HEK293T (cell line): ENCODE results near the gene ARMC12.

ENCODE experiments used
- BHLHE40 ChIP-seq: fragments of 450-650 bp; IDR thresholded peaks from 2 replicates; pipeline ENCODE4 v1.6.1; 2016; ENCODE audit warnings: mild to moderate bottlenecking, moderate library complexity, borderline replicate concordance
- CTBP1 ChIP-seq: fragments of 450-650 bp; IDR thresholded peaks from 2 replicates; pipeline ENCODE4 v1.6.1; 2016; ENCODE audit warnings: borderline replicate concordance
- ELF4 ChIP-seq: fragments of 450-650 bp; IDR thresholded peaks from 2 replicates; pipeline ENCODE4 v1.6.1; 2017; ENCODE audit warnings: antibody characterized with exemption
- FOXA1 ChIP-seq: fragments of 450-650 bp; IDR thresholded peaks from 2 replicates; pipeline ENCODE4 v1.6.1; 2016; ENCODE audit warnings: mild to moderate bottlenecking
- FOXK2 ChIP-seq: fragments of 450-650 bp; IDR thresholded peaks from 2 replicates; pipeline ENCODE4 v1.6.1; 2016; ENCODE audit warnings: mild to moderate bottlenecking
- FOXM1 ChIP-seq: fragments of 450-650 bp; IDR thresholded peaks from 2 replicates; pipeline ENCODE4 v1.6.1; 2017; ENCODE audit warnings: mild to moderate bottlenecking, borderline replicate concordance
- HDGF ChIP-seq: fragments of 450-650 bp; IDR thresholded peaks from 2 replicates; pipeline ENCODE4 v1.6.1; 2017; ENCODE audit warnings: antibody characterized with exemption, borderline replicate concordance
- L3MBTL2 ChIP-seq: fragments of 450-650 bp; conservative IDR thresholded peaks from 2 replicates; pipeline ENCODE4 v1.6.1; 2016; ENCODE audit warnings: mild to moderate bottlenecking
- LEF1 ChIP-seq: fragments of 450-650 bp; IDR thresholded peaks from 2 replicates; pipeline ENCODE4 v1.6.1; 2017; ENCODE audit warnings: mild to moderate bottlenecking, borderline replicate concordance
- NFRKB ChIP-seq: fragments of 450-650 bp; IDR thresholded peaks from 2 replicates; pipeline ENCODE4 v1.6.1; 2016; ENCODE audit warnings: mild to moderate bottlenecking, moderate library complexity
- SP1 ChIP-seq: fragments of 450-650 bp; IDR thresholded peaks from 2 replicates; pipeline ENCODE4 v1.6.1; 2017
- SUZ12 ChIP-seq: fragments of 450-650 bp; IDR thresholded peaks from 2 replicates; pipeline ENCODE4 v1.6.1; 2016; ENCODE audit warnings: mild to moderate bottlenecking
- TARDBP ChIP-seq: fragments of 450-650 bp; IDR thresholded peaks from 2 replicates; pipeline ENCODE4 v1.6.1; 2016
- TF ChIP-seq, protein P1 (sequence below): fragments of 450-650 bp; IDR thresholded peaks from 2 replicates; pipeline ENCODE4 v1.6.1; 2016

DNA sequence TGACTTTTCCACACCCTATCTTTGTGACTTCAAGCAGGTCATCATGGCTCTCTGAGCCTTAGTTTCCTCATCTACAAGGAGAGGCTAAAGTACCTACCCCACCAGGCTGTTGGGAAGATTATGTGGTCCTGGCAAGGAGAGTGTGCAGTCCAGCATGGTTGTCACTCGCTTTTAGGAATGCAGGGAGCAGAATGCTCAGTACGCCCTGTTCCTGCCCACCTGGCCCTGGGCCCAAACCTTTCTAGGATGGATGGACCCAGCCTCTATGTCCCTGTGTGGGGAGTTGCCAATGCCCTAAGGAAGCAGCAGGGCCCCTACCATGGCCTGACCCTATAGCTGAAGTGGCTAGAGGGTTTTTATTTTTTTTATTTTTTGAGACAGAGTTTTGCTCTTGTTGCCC lies 41.6 kb downstream of the ARMC12 start:
- TF ChIP-seq BHLHE40: no peak
- TF ChIP-seq FOXM1: no peak
- no peak for TF ChIP-seq LEF1
- TF ChIP-seq TARDBP: no peak
- TF ChIP-seq CTBP1: no peak
- TF ChIP-seq FOXK2: no peak
- TF ChIP-seq HDGF: no peak
- TF ChIP-seq NFRKB: no peak
- TF ChIP-seq, protein P1, sequence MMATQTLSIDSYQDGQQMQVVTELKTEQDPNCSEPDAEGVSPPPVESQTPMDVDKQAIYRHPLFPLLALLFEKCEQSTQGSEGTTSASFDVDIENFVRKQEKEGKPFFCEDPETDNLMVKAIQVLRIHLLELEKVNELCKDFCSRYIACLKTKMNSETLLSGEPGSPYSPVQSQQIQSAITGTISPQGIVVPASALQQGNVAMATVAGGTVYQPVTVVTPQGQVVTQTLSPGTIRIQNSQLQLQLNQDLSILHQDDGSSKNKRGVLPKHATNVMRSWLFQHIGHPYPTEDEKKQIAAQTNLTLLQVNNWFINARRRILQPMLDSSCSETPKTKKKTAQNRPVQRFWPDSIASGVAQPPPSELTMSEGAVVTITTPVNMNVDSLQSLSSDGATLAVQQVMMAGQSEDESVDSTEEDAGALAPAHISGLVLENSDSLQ: no peak
- TF ChIP-seq FOXA1: no peak
- no peak for TF ChIP-seq SUZ12
- TF ChIP-seq SP1: no peak
- no peak for TF ChIP-seq L3MBTL2
- no peak for TF ChIP-seq ELF4
